VCaP (cell line): ENCODE results near the gene OR4F6.

ENCODE experiments used
- H3K27ac ChIP-seq: fragments of 450-650 bp; 2 replicates; pipeline ENCODE4 v1.5.1; 2017
- CTCF ChIP-seq: fragments of 450-650 bp; conservative IDR thresholded peaks from 2 replicates; pipeline ENCODE4 v1.5.1; 2017; ENCODE audit warnings: mild to moderate bottlenecking, moderate library complexity

Gene OR4F6

GRCh38 chr15:101844916-101845315 is 41.6 kb downstream of the OR4F6 start:
- no peak overlapping the region for H3K27ac ChIP-seq
- no peak for TF ChIP-seq CTCF

- H3K27ac ChIP-seq = peak overlapping the region; percentile 78
- no peak for TF ChIP-seq CTCF
Observed at GRCh38 chr15:101852356-101852755, 49.0 kb downstream of the OR4F6 start.
